ENCODE measurements around the gene HFM1.

HFM1 gene

DNA sequence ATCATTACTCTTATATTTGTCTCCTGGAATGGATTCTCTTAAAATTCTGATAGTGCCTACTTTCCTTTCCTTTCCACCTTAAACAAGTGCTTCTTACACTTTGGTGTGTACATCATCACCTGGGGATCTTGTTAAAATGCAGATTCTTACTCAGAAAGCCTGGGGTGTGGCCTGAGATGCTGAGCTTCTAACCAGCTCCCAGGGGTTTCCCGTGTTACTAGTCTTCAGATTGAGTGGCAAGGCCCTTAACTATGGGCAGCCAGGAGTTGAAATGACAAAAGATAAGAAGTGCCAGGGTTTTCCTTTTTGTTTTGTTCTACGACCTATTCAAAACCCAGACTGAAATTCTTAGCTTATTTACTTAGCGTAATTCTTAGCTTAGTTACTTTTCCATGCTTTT, 159.2 kb downstream of the HFM1 start:
- no peak for DNase-seq (ENCODE audit: low spot score)

DNA sequence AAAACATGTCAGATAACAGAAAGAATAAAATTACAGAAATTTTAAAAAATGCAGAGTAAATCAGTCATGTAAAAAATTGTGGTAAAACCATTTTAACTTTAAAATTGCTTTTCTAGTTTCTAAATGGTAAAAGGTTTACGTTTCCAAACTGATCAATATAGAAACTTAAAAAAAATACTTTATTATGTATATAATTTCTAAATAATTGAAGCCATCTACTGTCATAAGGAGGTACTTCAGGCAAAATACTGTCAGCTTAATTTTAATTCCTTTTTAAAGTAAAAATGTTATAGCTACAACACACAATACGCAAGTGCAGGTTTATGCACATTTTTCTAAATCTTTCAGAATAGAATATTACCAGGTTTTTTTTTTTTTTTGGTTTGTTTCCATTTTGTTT, 159.9 kb downstream of the HFM1 start:
- no peak for DNase-seq (ENCODE audit: low spot score)

DNA sequence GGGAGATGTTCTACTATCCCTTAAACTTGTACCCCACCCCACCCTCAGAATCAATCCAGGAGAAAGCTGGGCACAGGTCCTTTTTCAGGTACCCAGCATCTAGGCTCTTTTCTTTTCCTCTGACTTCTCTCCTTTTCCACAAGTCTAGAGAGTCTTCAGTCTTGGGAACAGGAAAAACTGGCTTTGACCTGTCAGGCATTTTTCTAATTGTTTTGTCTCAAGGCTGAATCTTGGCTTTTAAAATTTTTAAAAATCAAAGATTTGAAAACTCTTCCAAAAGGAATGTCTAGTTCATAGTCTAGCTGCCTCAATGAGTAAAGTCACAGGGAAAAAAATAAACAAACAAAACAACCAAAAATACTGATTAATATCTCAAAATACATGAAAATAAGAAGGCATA, 161.5 kb downstream of the HFM1 start:
- no peak for DNase-seq (ENCODE audit: low spot score)

DNA sequence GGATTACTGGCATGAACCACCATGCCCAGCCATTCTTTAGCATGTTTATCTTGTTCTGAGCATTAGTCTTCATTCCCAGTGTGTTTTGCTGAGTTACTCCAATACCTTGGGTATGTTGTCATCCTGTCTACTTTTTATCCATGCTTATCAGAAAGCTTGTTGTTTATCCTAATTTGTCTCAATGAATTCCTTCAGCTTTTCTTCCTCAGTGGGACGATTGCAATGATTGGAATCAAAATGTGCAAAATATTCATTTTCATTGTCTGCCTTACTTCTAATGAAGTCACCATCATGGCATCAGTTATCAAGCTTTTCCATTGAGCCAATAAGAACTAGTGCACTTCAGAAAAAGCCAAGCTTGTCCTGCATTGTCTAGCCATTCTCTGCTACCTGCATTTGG, 170.5 kb downstream of the HFM1 start:
- no peak for DNase-seq (ENCODE audit: low spot score)

DNA sequence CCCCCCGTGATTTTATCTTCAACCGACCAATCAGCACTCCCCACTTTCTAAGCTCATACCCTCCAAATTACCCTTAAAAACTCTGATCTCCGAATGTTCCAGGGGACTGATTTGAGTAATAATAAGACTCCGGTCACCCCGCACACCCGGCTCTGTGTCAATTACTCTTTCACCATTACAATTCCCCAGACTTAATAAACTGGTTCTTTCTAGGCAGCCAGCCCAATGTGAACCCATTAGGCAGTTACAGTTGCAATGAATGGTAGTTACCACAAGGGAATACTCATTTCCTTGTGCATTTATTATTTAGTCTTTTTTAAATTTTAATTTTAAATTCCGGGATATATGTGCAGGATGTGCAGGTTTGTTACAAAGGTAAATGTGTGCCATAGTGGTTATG, 177.9 kb downstream of the HFM1 start:
- no peak for DNase-seq (ENCODE audit: low spot score)

DNA sequence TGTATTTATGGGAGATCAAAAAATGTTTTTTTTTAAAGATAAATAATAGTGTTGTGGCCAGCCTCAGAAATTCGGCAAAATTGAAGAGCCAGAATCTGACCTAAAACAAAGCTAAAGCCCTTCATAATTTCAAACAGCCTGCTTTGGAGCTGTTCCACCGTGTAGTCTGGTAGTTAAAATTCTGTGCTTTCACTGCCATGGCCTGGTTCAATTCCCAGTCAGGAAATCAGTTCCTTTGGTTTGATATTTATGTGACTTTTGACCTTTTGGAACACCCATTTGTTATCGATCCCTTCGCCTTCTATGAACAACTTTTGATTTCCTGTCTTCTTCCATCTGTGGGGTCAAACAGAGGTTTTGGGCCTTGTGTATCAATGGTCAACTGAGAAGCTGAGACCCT, 179.8 kb downstream of the HFM1 start:
- no peak for DNase-seq (ENCODE audit: low spot score)

DNA sequence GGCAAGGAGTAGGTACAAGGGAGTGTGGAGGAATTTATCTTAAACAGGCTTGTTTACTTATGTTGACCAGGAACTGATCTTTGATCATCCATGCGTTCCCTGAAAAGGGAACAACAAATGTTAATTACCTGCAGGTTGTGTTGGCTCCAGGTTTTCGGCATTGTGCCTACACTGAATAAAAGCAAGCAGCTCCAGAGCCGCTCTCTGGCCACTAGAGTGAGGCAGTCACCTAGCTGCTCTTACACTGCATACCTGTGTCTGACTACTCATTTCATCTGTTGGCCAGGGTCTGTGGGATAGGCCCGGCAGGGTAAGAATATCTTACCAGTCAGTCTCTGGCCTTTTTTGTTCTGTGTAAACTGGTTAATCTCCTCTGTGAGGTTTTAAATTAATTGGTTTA, 183.6 kb downstream of the HFM1 start:
- no peak for DNase-seq (ENCODE audit: low spot score)

DNA sequence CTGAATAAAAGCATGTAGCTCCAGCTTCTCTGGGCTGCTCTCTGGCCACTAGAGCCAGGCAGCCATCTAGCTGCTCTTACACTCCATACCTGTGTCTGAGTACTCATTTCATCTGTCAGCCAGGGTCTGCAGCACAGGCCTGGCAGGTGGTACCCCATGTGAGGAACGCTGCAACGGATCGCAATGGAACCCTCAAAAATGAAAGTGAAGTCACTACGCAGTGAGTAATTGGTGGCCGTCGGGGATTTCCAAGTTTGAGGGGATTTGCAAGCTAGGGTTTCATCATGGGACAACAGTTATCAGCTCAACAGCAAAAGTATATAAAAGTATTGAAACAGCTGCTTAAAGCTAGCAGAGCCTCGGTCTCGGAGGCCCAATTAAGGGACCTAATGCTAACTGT, 186.7 kb downstream of the HFM1 start:
- DNase-seq (ENCODE audit: low spot score): no peak
